Heart right ventricle (tissue), 16 donors: ENCODE results near the gene CHST11. TPM values are rescaled to one million over a fixed set of nuclear protein-coding genes. Genes with fewer than 3 reads are reported as not detected.

Source experiments
- ATAC-seq, 8 donors: fragments of 200-7000 bp; cut with Tn5 transposase; one replicate each; pipeline ENCODE4 v1.9.1; 2020; ENCODE audit warnings: mild to moderate bottlenecking in 8 of 8, moderate library complexity in 8 of 8, moderate number of reproducible peaks in 1 of 8
- DNase-seq, 2 donors: peaks; one replicate each; pipeline ENCODE4 v3.0.0-alpha.2; 2020
- H3K27ac ChIP-seq, 10 donors: fragments of 200-600 bp; sonication (generic) in 2 of 10; one replicate each; pipeline versions ENCODE4 v1.5.0 to v1.8.0; 2020 to 2022; ENCODE audit warnings: mild to moderate bottlenecking in 3 of 10
- H3K27me3 ChIP-seq, 7 donors: fragments of 200-600 bp; one replicate each; pipeline ENCODE4 v1.8.0; 2021 to 2022; ENCODE audit warnings: mild to moderate bottlenecking in 2 of 7
- H3K36me3 ChIP-seq, 9 donors: fragments of 200-600 bp; sonication (generic) in 1 of 9; one replicate each; pipeline versions ENCODE4 v1.5.0 to v1.8.0; 2020 to 2022; ENCODE audit warnings: mild to moderate bottlenecking in 2 of 9
- H3K4me1 ChIP-seq, 9 donors: fragments of 200-600 bp; sonication (generic) in 1 of 9; one replicate each; pipeline versions ENCODE4 v1.5.0 to v1.8.0; 2020 to 2022; ENCODE audit warnings: mild to moderate bottlenecking in 4 of 9
- H3K4me3 ChIP-seq, 10 donors: fragments of 200-600 bp; sonication (generic) in 2 of 10; one replicate each; pipeline versions ENCODE4 v1.5.0 to v1.8.0; 2020 to 2022; ENCODE audit warnings: mild to moderate bottlenecking in 7 of 10, moderate library complexity in 2 of 10
- H3K9me3 ChIP-seq, 11 donors: fragments of 200-600 bp in 10 of 11; sonication (generic) in 2 of 11; one replicate each; pipeline versions ENCODE4 v1.5.0 to v1.8.0; 2013 to 2022; ENCODE audit warnings: mild to moderate bottlenecking in 2 of 11, control low read depth in 1 of 11, moderate library complexity in 1 of 11
- CTCF ChIP-seq, 9 donors: fragments of 200-600 bp; sonication (generic) in 2 of 9; IDR thresholded peaks; one replicate each; pipeline versions ENCODE4 v1.5.0 to v1.8.0; 2021 to 2022; ENCODE audit warnings: antibody characterized with exemption in 9 of 9, mild to moderate bottlenecking in 5 of 9, moderate library complexity in 1 of 9
- WGBS, 2 donors: extraction: QIAGEN DNeasy Blood & Tissue Kit; methylation state at CpG; one replicate each; pipeline ENCODE4 v1.1.7; 2013; ENCODE audit warnings: inconsistent platforms in 1 of 2; 5-methylcytosine and 5-hydroxymethylcytosine counted together
- intact Hi-C, 10 donors: fragments of 100-400 bp; cut with DNase I; formaldehyde crosslinking; loops; one replicate each; pipeline versions ENCODE4 v1.11.1 to v1.14.2; 2022
- polyA plus RNA-seq, 2 donors: library from polyadenylated mRNA; stranded (reverse); fragments of 200-250 nt; gene quantifications; one replicate each; pipeline ENCODE4 v1.2.3, GENCODE V29; 2013
- total RNA-seq, 10 donors: library from RNA; stranded (reverse); fragmentation: NEBNext Ultra II Directional in 3 of 10; extraction: Animal tissue kit (Norgen Biotek cat#: 25700) in 3 of 10; gene quantifications; one replicate each; pipeline versions ENCODE4 v1.2.1 to v1.2.4, GENCODE V29; 2021 to 2023
- donor health status: Arrhythmogenic right ventricular cardiomyopathy.
- donor health status: ischemic (EF 13 %, LVEDD 7.1; RV severe dilation, severe dysfunction).
- donor health status: healthy with polysubstance abuse.
- donor health status: DM: no; HTN: yes; CAD: no.
- donor health status: DM: no; HTN: no; CAD: no.
- donor health status: ischemic (EF 25% LVEDD 6.9; RV normal size, moderate dysfunction).
- donor health status: ischemic (EF 25% LVEDD 5.7; RV mildly dilated, moderate dysfunction).
- donor health status: healthy.
- donor health status: DM: yes; HTN: yes; CAD: no.
- donor health status: Ischemic cardiomyopathy.
- donor health status: ischemic (EF 35%, LVEDD 5.7; RV mildly dilated, moderate dysfunction).
- donor health status: nonischemic (EF 11% LVEDD 7.7; RV severe dilation, severe dysfunction).
- donor health status: DM: yes; HTN: yes; CAD: no.
- donor health status: PGD.
- donor health status: ischemic (EF 29% LVEDD 5.4; RV normal size, mild dysfunction).
- donor health status: nonischemic (EF 23%, LVEDD 6.1; RV moderate dilation, normal function).

The CHST11 gene
- total and polyA plus RNA-seq, 12 donors: 1.1 to 12.7 (median 4.3) TPM

DNA sequence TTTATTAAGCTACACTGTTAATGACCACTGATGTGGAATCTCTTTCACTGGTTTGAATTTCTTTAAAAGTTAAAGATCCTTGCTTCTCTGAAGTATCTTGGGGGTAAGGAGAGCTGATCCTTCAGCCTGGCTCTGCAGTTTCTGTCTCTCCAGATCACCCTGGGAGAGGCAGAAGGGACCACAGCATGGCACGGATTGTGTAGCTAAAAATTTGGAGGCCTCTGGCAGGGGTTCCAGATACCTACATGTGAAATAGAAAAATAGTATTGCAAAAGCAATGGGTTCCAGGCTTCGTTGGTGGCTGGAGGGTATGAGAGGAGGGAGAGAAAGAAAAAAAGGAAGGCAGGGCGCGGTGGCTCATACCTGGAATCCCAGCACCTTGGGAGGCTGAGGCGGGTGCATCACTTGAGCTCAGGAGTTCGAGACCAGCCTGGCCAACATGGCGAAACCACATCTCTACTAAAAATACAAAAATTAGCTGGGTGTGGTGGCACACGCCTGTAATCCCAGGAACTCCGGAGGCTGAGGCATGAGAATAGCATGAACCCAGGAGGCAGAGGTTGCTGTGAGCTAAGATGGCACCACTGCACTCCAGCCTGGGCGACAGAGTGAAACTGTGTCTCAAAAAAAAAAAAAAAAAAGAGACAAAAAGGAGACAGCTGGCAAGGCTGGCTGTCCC lies 3.4 kb downstream of the CHST11 start:
- TF ChIP-seq CTCF (IDR thresholded peaks at IDR 0.05): no peak
- H3K27me3 ChIP-seq: no peaks in the 10 kb centered on the region
- H3K4me1 ChIP-seq: peaks cover 4 to 69% (median 48%) of the 10 kb centered on the region in 9 donors
- intact Hi-C loops: no loop called here
- peak overlapping the region in 1 of 10 donors; percentile 96 for H3K4me3 ChIP-seq
- no peaks in the 10 kb centered on the region for H3K9me3 ChIP-seq
- ATAC-seq: no peak
- H3K27ac ChIP-seq: peak overlapping the region in 4 of 10 donors; percentile 74 to 95 (median 84)
- no peak for DNase-seq
- H3K36me3 ChIP-seq: no peaks in the 10 kb centered on the region
- 80 to 83% methylated on average over 10 of the region's 10 CpGs for WGBS, 2 donors

DNA sequence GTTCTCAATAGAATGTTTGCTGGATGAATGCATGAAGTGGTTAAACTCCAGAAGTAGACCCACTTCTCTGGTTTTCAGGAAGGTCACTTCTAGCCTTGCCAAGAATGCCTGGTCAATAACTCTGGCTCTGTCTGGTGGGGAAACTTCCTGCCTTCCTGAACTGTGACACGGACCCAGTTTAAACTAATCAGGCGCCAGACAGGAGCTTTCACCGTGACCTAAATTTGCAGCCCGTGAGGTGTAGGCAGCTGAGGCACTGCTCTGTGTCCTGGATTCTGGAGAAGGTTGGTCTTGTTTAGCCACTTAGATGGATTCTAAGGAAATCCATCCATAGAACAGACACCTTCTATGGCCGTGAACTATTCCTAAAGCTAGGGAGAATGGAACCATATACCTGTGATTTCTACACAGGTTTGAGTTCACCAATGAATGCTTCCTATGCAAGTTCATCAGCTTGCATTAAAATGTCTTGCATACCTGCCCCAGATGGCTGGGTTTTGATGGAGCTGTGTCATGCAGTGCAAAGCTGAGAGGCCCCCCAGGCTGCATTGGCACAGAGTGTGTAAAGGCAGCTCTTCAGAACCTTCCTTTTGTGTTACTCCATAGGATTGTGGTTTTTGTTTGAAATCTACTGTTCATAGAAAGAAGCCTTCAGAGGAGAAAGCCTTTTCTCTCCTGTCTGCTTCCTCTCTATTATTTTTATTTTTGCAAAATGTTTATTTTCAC lies 4.4 kb downstream of the CHST11 start:
- intact Hi-C loops: no loop called here
- no peaks in the 10 kb centered on the region for H3K36me3 ChIP-seq
- peak overlapping the region in 1 of 10 donors; percentile 96 for H3K4me3 ChIP-seq
- no peak for TF ChIP-seq CTCF (IDR thresholded peaks at IDR 0.05)
- peak overlapping the region in 2 of 10 donors; percentile 30 to 95 for H3K27ac ChIP-seq
- peaks cover 4 to 75% (median 43%) of the 10 kb centered on the region in 9 donors for H3K4me1 ChIP-seq
- no peak for ATAC-seq
- H3K27me3 ChIP-seq: no peaks in the 10 kb centered on the region
- no peaks in the 10 kb centered on the region for H3K9me3 ChIP-seq
- no peak for DNase-seq
- WGBS, 2 donors: 66 to 74% methylated on average over 5 of the region's 5 CpGs

DNA sequence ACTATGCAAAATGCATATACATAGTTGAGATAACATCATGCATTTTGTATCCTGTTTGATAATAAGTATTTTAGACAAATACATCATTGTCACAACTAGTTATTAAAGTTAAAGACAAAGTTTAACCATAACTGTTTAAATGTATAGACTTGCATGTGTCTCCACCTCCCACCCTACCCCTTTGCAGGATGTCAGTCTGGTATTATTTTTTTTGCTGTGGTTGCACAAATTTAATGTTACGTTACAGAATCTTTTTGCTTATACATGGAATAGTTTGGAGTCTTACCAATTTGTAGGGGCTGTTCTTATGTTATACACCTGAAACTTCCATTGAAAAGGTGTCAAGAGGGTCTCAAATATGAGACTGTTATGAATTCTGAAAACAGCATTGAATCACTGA lies 5.6 kb downstream of the CHST11 start:
- Histone ChIP-seq H3K27ac (peak overlapping the region in 4 of 10 donors; percentile 2 to 95 (median 58)), H3K9me3 (no peaks in the 10 kb centered on the region), H3K27me3 (no peaks in the 10 kb centered on the region), H3K4me3 (peak overlapping the region in 1 of 10 donors; percentile 25), H3K4me1 (peaks cover 4 to 85% (median 42%) of the 10 kb centered on the region in 9 donors), H3K36me3 (no peaks in the 10 kb centered on the region)
- TF ChIP-seq CTCF (IDR thresholded peaks at IDR 0.05): no peak
- no peak for DNase-seq
- intact Hi-C loops: no loop called here
- WGBS, 2 donors: 56 to 80% methylated on average over 1 of the region's 1 CpG
- ATAC-seq: no peak

- ATAC-seq: peak in 3 of 8 donors; percentile 34 to 45 (median 40)
- Histone ChIP-seq H3K27ac (peak overlapping the region in 6 of 10 donors; percentile 2 to 95 (median 41)), H3K4me3 (peak overlapping the region in 1 of 10 donors; percentile 25), H3K27me3 (no peaks in the 10 kb centered on the region), H3K36me3 (no peaks in the 10 kb centered on the region), H3K9me3 (no peaks in the 10 kb centered on the region), H3K4me1 (peaks cover 4 to 90% (median 42%) of the 10 kb centered on the region in 9 donors)
- no peak for DNase-seq
- no peak for TF ChIP-seq CTCF (IDR thresholded peaks at IDR 0.05)
- intact Hi-C loops: no loop called here
- WGBS, 2 donors: 65 to 69% methylated on average over 1 of the region's 1 CpG
These were observed 6.2 kb downstream of the CHST11 start for GRCh38 chr12:104462931-104463339.
